ENCODE results near the gene TNIP3.
"Not testable (repeated sequence)": the region's sequence is repeated elsewhere in the genome, so short reads cannot be mapped to it uniquely, and the experiment has no call there.

The TNIP3 gene

GRCh38 chr4:121164291-121164690 is at the start of gene TNIP3:
Gene TNIP3, minus strand, starts transcription at chr4:121164321. Its CDS starts 196 bp downstream, at chr4:121164125.
- no peak for DNase-seq (ENCODE audit: low read depth in 2 of 2)

DNA sequence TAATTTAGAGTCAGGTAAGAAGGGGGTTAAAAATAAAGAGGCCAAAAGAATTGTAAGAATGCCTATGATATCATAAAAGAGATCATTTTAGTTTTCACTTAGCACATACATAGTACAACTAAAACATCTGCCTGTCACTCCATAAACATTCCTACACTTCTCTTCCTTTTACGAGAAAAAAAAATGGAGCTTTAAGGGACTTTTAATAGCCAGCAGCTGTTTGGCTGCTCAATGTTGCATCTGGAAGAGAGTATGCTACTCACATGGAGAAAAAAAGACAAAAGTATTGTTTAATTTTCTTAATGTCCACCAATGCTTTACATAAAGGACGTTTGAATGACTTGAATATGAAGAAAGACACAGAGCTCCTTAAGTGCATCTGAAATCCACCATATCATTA is 48.7 kb upstream of the TNIP3 start:
- DNase-seq (ENCODE audit: low read depth in 2 of 2) = no peak

DNA sequence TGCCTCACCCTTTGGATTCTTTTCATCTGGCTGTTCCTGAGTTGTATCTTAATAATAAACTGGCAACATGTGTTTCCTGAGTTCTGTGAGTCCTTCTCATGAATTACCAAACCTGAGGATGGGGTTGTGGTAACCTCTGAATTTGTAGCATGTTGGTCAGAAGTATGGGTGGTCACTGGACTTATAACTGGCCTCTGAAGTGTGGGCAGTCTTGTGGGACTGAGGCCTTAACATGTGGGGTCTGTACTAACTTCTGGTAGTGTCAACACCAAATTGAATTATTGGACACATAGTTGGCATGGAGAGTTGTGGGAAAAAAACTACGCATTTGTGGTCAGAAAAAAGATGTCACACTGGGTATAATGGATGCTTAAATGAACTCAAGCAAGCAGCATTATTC is 45.0 kb upstream of the TNIP3 start:
- DNase-seq (ENCODE audit: low read depth in 2 of 2) = no peak

DNA sequence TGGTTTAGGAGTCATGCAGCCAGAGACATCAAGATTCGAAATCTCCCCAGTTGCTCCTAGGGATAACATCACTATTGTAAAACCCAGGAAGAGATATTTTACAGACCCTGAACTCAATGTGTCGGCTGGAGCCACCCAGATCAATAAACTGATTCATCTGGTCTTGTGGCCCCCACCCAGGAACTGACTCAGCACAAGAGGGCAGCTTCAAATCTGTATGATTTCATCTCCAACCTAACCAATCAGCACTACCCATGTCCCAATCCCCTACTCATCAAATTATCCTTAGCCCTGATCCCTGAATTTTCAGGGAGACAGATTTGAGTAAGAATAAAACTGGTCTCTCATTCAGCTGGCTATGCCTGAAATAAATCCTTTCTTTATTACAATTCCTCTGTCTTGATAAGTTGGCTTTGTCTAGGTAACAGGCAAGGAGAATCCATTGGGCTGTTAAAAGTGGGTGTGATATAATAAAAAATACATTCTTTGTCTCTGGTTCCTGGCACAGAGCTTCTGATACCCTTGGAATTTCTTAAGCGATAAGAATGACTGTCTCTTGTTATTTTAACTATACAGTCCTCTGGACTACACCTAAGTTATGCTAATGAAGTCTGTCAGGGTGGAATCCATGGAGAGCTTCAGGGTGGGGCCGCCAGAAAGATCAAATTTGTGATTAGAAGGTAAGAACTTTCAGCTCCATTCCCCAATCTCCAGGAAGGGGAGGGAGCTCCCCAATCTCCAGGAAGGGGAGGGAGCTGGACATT is 44.3 kb upstream of the TNIP3 start:
- no peak for DNase-seq (ENCODE audit: low read depth in 2 of 2)

GRCh38 chr4:121205777-121206176 is 41.7 kb upstream of the TNIP3 start:
- not testable (repeated sequence) for DNase-seq (ENCODE audit: low read depth in 2 of 2)

- no peak for DNase-seq (ENCODE audit: low read depth in 2 of 2)
Measured at GRCh38 chr4:121200795-121201472, 36.8 kb upstream of the TNIP3 start.

DNA sequence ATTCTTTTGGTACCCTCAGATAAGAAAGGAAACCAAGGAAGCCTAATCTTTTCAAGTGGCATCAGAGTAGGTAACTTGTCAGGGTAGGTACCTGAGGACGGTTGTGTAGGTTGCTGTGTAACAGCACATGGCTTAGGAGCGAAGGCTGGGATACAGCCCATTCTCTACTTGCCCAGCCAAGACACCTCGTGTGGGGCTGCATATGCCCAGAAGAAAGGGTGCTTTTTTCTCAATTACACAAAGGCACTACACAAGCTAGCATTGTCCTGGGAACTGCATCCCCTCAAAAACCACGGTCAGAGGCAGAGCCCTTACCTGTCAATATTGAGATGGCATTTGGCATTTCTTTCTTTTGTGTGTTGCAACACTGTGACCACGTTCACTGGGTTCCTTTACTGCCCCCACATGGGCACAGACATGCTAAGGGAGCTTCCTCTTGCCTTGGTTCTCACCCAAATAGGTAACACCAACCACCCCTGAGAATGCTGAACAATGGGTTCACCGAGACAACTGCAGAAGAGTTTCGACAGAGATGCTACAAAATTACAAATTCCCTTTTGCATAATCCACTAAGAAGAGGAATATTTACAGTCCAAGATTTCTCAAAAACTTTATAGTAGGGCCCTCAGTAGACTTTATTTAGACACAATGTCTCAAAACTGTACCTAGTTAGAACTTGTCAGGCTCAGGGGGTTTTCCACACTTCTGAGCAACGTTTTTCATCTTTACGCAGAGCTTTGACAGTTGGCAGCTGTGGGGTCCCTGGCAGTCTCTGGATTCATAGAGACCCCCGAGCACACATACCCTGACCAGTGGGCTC is 35.8 kb upstream of the TNIP3 start:
- no peak for DNase-seq (ENCODE audit: low read depth in 2 of 2)

- no peak for DNase-seq (ENCODE audit: low read depth in 2 of 2)
Measured at GRCh38 chr4:121198251-121198650, 34.1 kb upstream of the TNIP3 start.

- no peak for DNase-seq (ENCODE audit: low read depth in 2 of 2)
Measured at GRCh38 chr4:121195649-121196048, 31.5 kb upstream of the TNIP3 start.

GRCh38 chr4:121192480-121192879 is 28.4 kb upstream of the TNIP3 start:
- DNase-seq (ENCODE audit: low read depth in 2 of 2) = no peak

DNA sequence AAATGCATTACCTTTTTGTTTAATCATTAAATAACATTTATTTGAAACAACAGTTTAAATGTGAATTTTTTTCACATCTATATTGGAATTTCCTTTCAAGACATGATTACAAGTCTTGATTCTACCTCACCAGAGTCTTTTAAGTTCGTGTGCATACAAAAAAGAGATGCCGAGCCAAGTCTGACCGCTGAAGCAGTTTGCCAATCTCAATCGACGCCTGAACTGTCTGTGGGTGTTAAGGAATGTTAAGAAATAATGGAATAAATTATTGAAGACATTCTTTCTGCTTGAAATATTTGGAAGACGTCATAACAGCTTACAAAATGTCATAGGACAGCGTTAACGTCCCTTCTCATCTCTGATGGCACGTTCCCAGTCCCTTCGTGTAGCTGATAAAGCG is 27.9 kb upstream of the TNIP3 start:
- no peak for DNase-seq (ENCODE audit: low read depth in 2 of 2)

DNA sequence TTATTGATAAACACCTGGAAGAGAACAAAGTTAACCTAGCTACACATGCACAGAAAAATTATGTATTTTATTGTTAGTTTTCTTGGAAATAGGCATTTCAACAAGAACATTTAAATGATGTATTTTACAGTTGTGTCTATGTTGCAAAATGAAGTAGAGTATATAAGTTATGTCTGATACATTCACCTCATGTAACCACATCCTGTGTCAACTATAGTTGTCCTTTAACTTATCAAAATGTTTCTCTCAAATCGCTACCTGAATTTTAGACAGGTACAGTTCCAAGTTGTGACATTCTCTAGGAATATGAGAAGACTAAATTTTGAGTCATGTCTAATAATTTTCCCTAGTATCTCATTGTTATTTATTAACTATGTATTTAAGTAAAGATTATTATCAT is 27.2 kb upstream of the TNIP3 start:
- DNase-seq (ENCODE audit: low read depth in 2 of 2) = no peak

- DNase-seq (ENCODE audit: low read depth in 2 of 2) = no peak
Measured at GRCh38 chr4:121190389-121190788, 26.3 kb upstream of the TNIP3 start.

DNA sequence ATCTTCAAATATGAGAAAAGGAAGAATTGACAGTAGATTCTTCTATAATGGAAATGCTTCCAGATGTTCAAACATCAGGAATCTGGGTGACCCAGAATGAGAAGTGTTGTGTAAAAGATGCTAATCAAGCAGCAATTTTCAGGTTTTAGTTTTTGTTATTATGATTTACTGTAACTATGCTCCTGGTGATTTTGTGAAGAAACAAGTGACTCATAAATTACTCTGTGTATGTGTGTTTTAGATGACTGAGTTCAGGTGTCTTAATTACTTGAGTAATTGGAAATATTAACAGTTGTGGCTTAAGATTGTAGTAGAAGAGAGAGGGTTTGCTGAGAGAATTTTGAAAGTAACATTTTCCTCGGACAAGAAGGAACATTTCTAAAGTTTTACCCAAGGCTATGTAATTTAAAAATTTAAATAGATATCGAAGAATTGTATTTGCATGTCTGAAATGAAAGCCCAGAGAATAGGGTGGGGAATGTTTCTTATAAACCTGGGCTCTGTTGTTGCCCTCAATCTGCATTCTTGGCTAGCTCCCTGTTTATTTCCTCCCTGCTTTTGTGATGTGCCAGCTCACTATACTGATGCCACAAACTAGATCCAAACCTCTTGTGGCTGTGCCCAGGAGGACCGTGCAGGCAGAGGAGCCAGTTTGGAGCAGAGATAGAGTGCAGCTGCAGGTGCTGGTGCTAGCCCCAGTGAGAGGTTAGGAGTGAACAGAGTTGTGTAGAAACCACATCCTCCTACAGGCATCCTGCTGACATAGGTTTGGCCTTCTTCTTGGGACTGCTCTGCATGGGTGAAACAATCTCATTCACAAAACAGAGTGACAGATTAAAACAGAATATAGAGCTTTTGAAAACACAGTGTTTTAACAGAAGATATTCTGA is 25.4 kb upstream of the TNIP3 start:
- DNase-seq (ENCODE audit: low read depth in 2 of 2) = no peak

GRCh38 chr4:121187206-121187605 is 23.1 kb upstream of the TNIP3 start:
- DNase-seq (ENCODE audit: low read depth in 2 of 2) = no peak

DNA sequence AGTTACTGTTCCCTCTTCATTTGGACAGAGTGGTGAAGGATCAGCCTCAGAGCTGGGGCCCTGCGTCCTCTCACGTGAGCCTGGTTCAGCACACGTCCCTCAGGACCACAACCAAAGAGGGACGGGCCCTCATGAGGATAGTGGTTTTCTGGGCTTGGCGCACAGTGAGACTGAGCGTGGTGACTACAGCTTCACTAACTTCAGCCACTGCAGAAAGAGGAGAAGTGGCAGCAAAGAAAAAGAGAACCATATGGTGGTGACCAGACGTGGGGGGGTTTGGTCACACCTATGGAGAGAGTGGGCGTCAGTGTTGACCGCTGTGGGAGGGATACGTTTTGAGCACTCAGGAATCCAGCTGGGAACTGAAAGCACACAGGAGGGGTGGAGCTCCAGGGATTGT is 21.8 kb upstream of the TNIP3 start:
- DNase-seq (ENCODE audit: low read depth in 2 of 2) = no peak

DNA sequence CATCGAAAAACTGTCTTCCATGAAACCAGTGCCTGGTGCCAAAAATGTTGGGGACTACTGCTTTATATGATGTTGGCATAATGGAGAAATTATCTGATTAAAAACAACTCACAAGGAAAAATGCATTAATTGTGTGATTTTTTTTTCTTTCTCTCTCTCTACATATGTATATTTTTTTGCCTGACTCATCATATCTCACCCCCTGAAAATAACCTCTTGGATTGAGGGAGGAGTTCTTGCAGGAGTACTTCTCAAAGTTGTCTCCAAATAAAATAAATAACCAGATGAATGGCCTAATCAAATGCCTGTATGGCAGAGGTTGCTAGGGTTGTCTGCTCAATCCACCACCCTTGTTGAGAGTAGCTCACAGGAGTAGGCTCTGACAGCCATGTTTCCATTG is 19.9 kb upstream of the TNIP3 start:
- DNase-seq (ENCODE audit: low read depth in 2 of 2) = no peak

- DNase-seq (ENCODE audit: low read depth in 2 of 2) = no peak
Measured at GRCh38 chr4:121183361-121183760, 19.2 kb upstream of the TNIP3 start.

- DNase-seq (ENCODE audit: low read depth in 2 of 2) = no peak
Measured at GRCh38 chr4:121182296-121182695, 18.2 kb upstream of the TNIP3 start.

DNA sequence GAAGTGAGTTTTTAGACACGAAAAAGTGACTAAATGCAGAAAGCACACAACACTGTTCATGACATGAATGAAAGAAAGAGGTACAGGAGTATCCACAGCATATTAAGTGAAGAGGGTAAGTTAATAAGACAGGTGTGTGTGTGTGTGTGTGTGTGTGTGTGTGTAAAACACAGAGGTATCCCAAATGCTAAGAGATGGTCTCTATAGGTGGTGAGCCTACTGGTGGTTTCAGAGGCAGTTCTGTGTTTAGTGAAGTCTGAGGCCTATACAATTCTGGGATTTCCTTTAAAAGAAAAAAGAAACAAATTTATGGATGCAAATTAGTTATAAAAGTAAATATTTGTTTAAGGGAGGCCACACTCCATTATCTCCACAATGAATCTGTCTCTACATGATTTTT is 17.4 kb upstream of the TNIP3 start:
- no peak for DNase-seq (ENCODE audit: low read depth in 2 of 2)

- DNase-seq (ENCODE audit: low read depth in 2 of 2) = no peak
Measured at GRCh38 chr4:121180558-121180957, 16.4 kb upstream of the TNIP3 start.

Data from stimulated activated CD4-positive, alpha-beta T cell treated with anti-CD3 and anti-CD28 coated beads, Interleukin-1b, Interleukin-23, amount 100 ng/mL, for 1 hour (primary cell).